DOHH2 (cell line): ENCODE data around the gene PPP1R15B.

ENCODE experiments used
- H3F3A ChIP-seq: fragments of 200-600 bp; sonication (generic), shearing (Covaris generic); 2 replicates; pipeline ENCODE4 v1.6.0; 2016; ENCODE audit warnings: antibody characterized with exemption, mild to moderate bottlenecking; ENCODE audit not compliant: control insufficient read depth, insufficient read depth
- H3K27ac ChIP-seq: fragments of 200-600 bp; sonication (generic); 2 replicates; pipeline ENCODE4 v1.5.1; 2014; ENCODE audit warnings: low read depth, mild to moderate bottlenecking, low read length, moderate library complexity
- H3K27me3 ChIP-seq: fragments of 200-600 bp; sonication (generic); 2 replicates; pipeline ENCODE4 v1.6.1; 2014; ENCODE audit warnings: mild to moderate bottlenecking, low read length, mixed read lengths; ENCODE audit not compliant: control insufficient read depth
- H3K36me3 ChIP-seq: fragments of 200-600 bp; sonication (generic); 2 replicates; pipeline ENCODE4 v1.6.1; 2014; ENCODE audit warnings: mild to moderate bottlenecking, low read length, moderate library complexity, mixed read lengths; ENCODE audit not compliant: control insufficient read depth
- H3K4me1 ChIP-seq: fragments of 200-600 bp; sonication (generic); 2 replicates; pipeline ENCODE4 v1.6.1; 2014; ENCODE audit warnings: mild to moderate bottlenecking, low read length, mixed read lengths; ENCODE audit not compliant: control insufficient read depth
- H3K4me2 ChIP-seq: fragments of 200-600 bp; sonication (generic); 2 replicates; pipeline ENCODE4 v1.6.0; 2014; ENCODE audit warnings: mild to moderate bottlenecking, low read length, moderate library complexity
- H3K4me3 ChIP-seq: fragments of 200-600 bp; sonication (generic); 2 replicates; pipeline ENCODE4 v1.5.1; 2014; ENCODE audit warnings: mild to moderate bottlenecking, low read length, mixed read lengths
- H3K79me2 ChIP-seq: fragments of 200-600 bp; sonication (generic); 2 replicates; pipeline ENCODE4 v1.6.1; 2014; ENCODE audit warnings: mild to moderate bottlenecking, low read length, mixed read lengths; ENCODE audit not compliant: control insufficient read depth
- H3K9me2 ChIP-seq: fragments of 200-600 bp; sonication (generic); replicated peaks from 2 replicates; pipeline ENCODE4 v1.6.1; 2014; ENCODE audit warnings: mild to moderate bottlenecking, low read length, mixed read lengths; ENCODE audit not compliant: control insufficient read depth
- H3K9me3 ChIP-seq: fragments of 200-600 bp; sonication (generic); 2 replicates; pipeline ENCODE4 v1.6.1; 2014; ENCODE audit warnings: antibody characterized with exemption, low read length, mixed read lengths; ENCODE audit not compliant: control insufficient read depth, insufficient read depth
- H4K20me1 ChIP-seq: fragments of 200-600 bp; sonication (generic); 2 replicates; pipeline ENCODE4 v1.6.0; 2014; ENCODE audit warnings: low read depth, mild to moderate bottlenecking, antibody characterized with exemption, low read length, moderate library complexity; ENCODE audit not compliant: control insufficient read depth, insufficient read depth
- EZH2phosphoT487 ChIP-seq: fragments of 200-600 bp; sonication (generic); IDR thresholded peaks from 2 replicates; pipeline ENCODE4 v1.6.1; 2017; ENCODE audit warnings: borderline replicate concordance, mild to moderate bottlenecking, antibody characterized with exemption, low read length, moderate library complexity, mixed read lengths
- TF ChIP-seq, protein P1 (sequence below): fragments of 200-600 bp; sonication (generic); IDR thresholded peaks from one replicate; pipeline ENCODE4 v1.5.1; 2014; ENCODE audit warnings: antibody characterized with exemption, mild to moderate bottlenecking, low read depth, low read length; ENCODE audit not compliant: poor library complexity, severe bottlenecking

The PPP1R15B gene

DNA sequence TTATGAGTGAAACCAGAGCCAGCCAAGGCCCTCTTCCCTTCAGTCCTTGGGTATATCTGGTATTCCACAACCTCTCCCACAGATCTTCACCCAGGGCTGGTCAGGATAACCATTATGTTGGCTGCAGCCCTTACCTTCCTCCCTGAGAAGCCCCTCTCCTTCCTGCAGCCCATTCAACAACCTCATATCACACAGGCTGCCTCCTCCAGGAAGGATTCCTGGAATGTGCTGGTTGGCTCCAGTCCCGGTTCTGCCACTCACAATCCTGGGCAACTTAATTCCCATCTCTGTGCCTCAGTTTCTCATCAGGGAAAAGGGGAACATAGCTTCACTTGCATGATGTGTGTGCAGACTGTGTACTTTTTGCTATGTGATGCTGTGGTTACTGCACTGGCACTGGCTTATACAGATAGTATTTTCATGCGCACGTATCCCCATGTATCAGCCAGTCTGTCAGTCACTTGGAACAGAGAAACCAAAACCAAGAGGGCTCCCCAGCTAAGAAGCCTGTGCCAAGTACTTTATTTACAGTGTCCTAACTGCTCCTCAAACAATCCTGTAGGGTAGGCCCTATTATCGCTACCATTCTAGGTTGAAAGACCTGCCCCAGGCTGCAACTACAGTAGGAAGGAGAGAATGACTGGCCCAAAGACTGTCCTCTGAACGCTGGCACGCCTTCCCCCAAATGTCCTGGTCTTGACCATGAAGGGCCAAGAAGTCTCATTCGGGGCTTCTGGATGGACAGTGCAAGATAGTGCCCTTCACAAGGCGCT, 39.9 kb upstream of the PPP1R15B start:
- H3K4me2 ChIP-seq, result no peak overlapping the region
- H3F3A ChIP-seq, result no peaks in the 10 kb centered on the region
- H3K4me1 ChIP-seq, result peaks cover 9% of the 10 kb centered on the region
- no peak overlapping the region for H3K27ac ChIP-seq
- H3K9me2 ChIP-seq, result no peaks in the 10 kb centered on the region
- H3K4me3 ChIP-seq, result no peak overlapping the region
- no peaks in the 10 kb centered on the region for H4K20me1 ChIP-seq
- TF ChIP-seq EZH2phosphoT487, result no peak
- TF ChIP-seq, protein P1, sequence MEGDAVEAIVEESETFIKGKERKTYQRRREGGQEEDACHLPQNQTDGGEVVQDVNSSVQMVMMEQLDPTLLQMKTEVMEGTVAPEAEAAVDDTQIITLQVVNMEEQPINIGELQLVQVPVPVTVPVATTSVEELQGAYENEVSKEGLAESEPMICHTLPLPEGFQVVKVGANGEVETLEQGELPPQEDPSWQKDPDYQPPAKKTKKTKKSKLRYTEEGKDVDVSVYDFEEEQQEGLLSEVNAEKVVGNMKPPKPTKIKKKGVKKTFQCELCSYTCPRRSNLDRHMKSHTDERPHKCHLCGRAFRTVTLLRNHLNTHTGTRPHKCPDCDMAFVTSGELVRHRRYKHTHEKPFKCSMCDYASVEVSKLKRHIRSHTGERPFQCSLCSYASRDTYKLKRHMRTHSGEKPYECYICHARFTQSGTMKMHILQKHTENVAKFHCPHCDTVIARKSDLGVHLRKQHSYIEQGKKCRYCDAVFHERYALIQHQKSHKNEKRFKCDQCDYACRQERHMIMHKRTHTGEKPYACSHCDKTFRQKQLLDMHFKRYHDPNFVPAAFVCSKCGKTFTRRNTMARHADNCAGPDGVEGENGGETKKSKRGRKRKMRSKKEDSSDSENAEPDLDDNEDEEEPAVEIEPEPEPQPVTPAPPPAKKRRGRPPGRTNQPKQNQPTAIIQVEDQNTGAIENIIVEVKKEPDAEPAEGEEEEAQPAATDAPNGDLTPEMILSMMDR, result no peak
- H3K36me3 ChIP-seq, result no peaks in the 10 kb centered on the region
- H3K9me3 ChIP-seq, result no peaks in the 10 kb centered on the region
- H3K27me3 ChIP-seq, result no peaks in the 10 kb centered on the region
- no peaks in the 10 kb centered on the region for H3K79me2 ChIP-seq

DNA sequence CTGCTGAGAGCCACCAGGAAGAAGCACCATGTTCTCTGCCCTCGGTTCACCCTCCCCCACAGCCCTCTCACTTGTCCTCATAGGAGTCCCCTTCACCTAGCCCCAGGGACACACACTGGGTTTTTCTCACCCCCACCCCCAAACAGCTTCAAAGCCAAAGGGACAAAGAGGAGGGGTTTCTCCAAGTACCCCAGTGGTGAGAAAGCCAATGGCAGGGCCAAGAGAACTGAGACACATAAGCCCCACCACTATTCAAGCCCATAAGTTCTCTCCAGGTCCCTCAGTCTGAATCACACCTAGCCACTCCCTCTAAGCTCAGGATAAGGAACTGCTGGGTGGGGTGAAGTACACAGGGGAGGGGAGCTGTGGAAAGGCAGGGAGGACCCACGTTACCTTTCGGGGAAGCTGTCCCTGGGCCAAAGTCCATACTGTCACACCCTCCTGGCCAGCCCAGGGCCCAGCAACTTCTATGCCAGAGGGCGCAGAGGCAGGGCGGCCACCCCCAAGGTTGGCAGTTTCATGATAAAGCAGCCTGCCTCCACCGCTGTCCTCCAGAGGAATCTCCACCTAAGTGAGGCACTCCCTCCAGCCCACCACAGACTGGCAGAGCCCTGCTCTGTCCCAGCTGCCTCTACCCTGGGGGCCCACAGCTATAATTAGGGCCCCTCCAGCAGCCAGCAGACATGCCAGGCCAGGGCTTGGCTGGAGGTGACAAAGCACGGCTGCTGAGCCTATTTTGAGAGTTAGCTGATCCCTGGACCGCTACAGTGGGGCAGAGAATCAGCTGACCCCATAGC, 39.0 kb upstream of the PPP1R15B start:
- Histone ChIP-seq H3K27me3 (no peaks in the 10 kb centered on the region), H3K9me3 (no peaks in the 10 kb centered on the region), H3K27ac (no peak overlapping the region), H3K9me2 (no peaks in the 10 kb centered on the region), H4K20me1 (no peaks in the 10 kb centered on the region), H3K4me2 (no peak overlapping the region), H3F3A (no peaks in the 10 kb centered on the region), H3K4me3 (no peak overlapping the region), H3K4me1 (peaks cover 18% of the 10 kb centered on the region), H3K79me2 (no peaks in the 10 kb centered on the region), H3K36me3 (no peaks in the 10 kb centered on the region)
- no peak for TF ChIP-seq EZH2phosphoT487
- TF ChIP-seq, protein P1, result no peak

GRCh38 chr1:204449678-204450280, 38.2 kb upstream of the PPP1R15B start:
- Histone ChIP-seq H3K27me3 (no peaks in the 10 kb centered on the region), H3K4me1 (peaks cover 19% of the 10 kb centered on the region), H3K4me3 (no peak overlapping the region), H3K27ac (no peak overlapping the region), H3K9me3 (no peaks in the 10 kb centered on the region), H3F3A (no peaks in the 10 kb centered on the region), H3K36me3 (no peaks in the 10 kb centered on the region), H4K20me1 (no peaks in the 10 kb centered on the region), H3K4me2 (no peak overlapping the region), H3K79me2 (no peaks in the 10 kb centered on the region), H3K9me2 (no peaks in the 10 kb centered on the region)
- TF ChIP-seq, protein P1, result no peak
- no peak for TF ChIP-seq EZH2phosphoT487
